Mucosa of descending colon (tissue), 3 donors: Measurements from ENCODE around the gene SHC1. TPM values are rescaled to one million over a fixed set of nuclear protein-coding genes. Genes with fewer than 3 reads are reported as not detected.

Experiments
- ATAC-seq: fragments of 200-7000 bp; cut with Tn5 transposase; one replicate; pipeline ENCODE4 v1.9.1; 2020; ENCODE audit warnings: mild to moderate bottlenecking, moderate library complexity
- DNase-seq, 3 donors: peaks; one replicate each; pipeline ENCODE4 v3.0.0-alpha.2; 2020
- H3K36me3 ChIP-seq: fragments of 200-600 bp; one replicate; pipeline ENCODE4 v1.8.0; 2021; ENCODE audit warnings: low read depth, mild to moderate bottlenecking
- H3K4me1 ChIP-seq: fragments of 200-600 bp; one replicate; pipeline ENCODE4 v1.8.0; 2021; ENCODE audit warnings: low read depth, mild to moderate bottlenecking
- H3K4me3 ChIP-seq: fragments of 200-600 bp; one replicate; pipeline ENCODE4 v1.8.0; 2021; ENCODE audit warnings: mild to moderate bottlenecking
- H3K9me3 ChIP-seq: fragments of 200-600 bp; one replicate; pipeline ENCODE4 v1.8.0; 2021; ENCODE audit warnings: mild to moderate bottlenecking
- CTCF ChIP-seq: fragments of 200-600 bp; IDR thresholded peaks from one replicate; pipeline ENCODE4 v1.8.0; 2022; ENCODE audit warnings: antibody characterized with exemption, mild to moderate bottlenecking
- intact Hi-C, 2 donors: fragments of 100-400 bp; cut with DNase I in 1 of 2; cut with micrococcal nuclease in 1 of 2; formaldehyde crosslinking; loops; one replicate each; pipeline versions ENCODE4 v1.11.0 to v1.11.1; 2022; cut with DNase I, micrococcal nuclease
- total RNA-seq, 3 donors: library from RNA; stranded (reverse); fragmentation: NEBNext Ultra II Directional in 2 of 3; extraction: Animal tissue kit (Norgen Biotek cat#: 25700) in 2 of 3; gene quantifications; one replicate each; pipeline versions ENCODE4 v1.2.1 to v1.2.4, GENCODE V29; 2021 to 2023
- donor health status: DM: no; HTN: no; CAD: no; lungs with moderate emphysema.
- donor health status: DM: no; HTN: no; CAD: no.
- donor health status: DM: no; HTN: yes; CAD: no.

SHC1 gene
- total RNA-seq, 3 donors from 2014 or later: 92.7 to 130 (median 122) TPM

DNA sequence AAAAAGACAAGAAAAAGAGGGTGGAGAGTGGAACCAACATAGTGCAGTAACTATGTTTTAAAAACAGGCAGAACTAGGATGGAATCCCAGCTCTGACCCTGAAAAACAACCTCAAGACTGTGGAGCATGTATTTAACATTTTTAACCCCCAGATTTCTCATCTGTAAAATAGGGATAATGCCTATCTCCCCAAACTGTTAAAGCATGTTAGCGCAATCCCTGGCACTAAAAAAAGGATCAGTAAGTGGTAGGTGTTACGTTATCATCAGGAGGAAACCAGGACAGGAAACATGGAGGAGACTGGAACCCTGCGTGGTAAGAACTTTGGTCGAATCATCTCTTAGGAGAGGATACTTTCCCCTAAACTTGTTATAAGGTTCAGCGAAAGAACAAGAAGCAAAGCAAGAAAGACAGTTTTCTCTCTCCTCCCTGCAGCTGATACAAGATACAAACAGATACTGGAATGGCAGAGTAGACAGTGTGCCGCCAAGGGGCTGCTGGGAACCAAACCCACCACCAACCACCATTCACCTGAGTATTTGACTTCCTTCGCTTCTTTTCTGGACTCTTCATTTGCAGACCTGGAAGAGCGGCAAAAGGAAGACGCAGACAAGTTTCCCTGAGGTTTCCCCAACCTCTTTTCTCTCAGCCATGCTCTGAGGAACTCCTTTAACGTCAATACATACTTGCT is 10.0 kb downstream of the SHC1 start:
- peak in 1 of 3 donors; percentile 13 for DNase-seq
- Histone ChIP-seq H3K4me1 (peaks cover 22% of the 10 kb centered on the region), H3K9me3 (no peaks in the 10 kb centered on the region), H3K36me3 (no peaks in the 10 kb centered on the region), H3K4me3 (no peak overlapping the region)
- TF ChIP-seq CTCF: no peak
- ATAC-seq: no peak
- intact Hi-C loops: loop anchor here in 1 of 2 donors (10.0 kb wide), 1 partner anchor 54 kb away; no protein-coding TSS in a partner anchor

DNA sequence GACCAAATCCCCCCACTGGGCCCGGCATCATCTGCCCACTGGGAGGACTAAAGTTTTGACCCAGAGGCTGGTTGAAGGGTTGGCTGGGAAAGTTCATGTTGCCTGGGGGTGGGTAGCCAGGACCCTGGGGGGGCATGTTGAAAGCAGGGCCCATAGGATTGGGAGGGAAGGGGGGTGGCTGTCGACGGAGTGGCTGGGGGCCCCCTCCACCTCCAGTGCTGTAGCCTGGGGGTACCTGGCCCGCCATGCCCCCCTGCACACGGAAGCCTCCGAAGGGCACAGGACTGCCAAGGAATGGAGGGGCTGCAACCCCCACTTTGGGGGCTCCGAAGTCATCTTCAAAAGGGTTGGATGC is 11.1 kb downstream of the SHC1 start:
- Histone ChIP-seq H3K4me1 (peaks cover 34% of the 10 kb centered on the region), H3K9me3 (no peaks in the 10 kb centered on the region), H3K4me3 (no peak overlapping the region), H3K36me3 (no peaks in the 10 kb centered on the region)
- ATAC-seq: no peak
- TF ChIP-seq CTCF: no peak
- intact Hi-C loops: no loop called here
- DNase-seq: peak in 2 of 3 donors; percentile 30 to 47

GRCh38 chr1:154958681-154959425 is 11.7 kb downstream of the SHC1 start:
- intact Hi-C loops: no loop called here
- DNase-seq: peak in 2 of 3 donors; percentile 38 to 42
- TF ChIP-seq CTCF: no peak
- no peak overlapping the region for H3K4me3 ChIP-seq
- peaks cover 39% of the 10 kb centered on the region for H3K4me1 ChIP-seq
- no peaks in the 10 kb centered on the region for H3K36me3 ChIP-seq
- ATAC-seq: no peak
- H3K9me3 ChIP-seq: no peaks in the 10 kb centered on the region

DNA sequence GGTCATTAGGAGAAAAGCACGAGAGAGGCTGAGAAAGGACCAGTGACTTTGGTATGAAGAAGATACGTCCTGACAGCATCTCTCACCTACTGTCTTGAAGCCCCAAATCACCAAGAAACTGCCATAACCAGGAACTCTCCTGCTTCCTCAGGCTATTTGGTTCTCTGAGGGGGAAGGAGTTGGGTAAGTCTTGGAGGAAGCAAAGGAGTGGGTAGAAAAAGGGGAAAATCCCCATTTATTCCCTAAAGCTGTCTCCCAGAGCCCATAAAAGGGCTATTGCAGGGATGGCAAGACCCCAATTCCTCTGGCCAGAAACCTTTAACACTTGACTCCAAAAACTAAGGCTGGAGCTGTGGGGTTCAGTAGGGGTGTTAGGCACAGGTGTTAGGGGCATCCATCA is 12.5 kb downstream of the SHC1 start:
- Histone ChIP-seq H3K4me3 (no peak overlapping the region), H3K4me1 (peaks cover 47% of the 10 kb centered on the region), H3K36me3 (no peaks in the 10 kb centered on the region), H3K9me3 (no peaks in the 10 kb centered on the region)
- TF ChIP-seq CTCF: no peak
- intact Hi-C loops: no loop called here
- ATAC-seq (no peak), DNase-seq (no peak)

DNA sequence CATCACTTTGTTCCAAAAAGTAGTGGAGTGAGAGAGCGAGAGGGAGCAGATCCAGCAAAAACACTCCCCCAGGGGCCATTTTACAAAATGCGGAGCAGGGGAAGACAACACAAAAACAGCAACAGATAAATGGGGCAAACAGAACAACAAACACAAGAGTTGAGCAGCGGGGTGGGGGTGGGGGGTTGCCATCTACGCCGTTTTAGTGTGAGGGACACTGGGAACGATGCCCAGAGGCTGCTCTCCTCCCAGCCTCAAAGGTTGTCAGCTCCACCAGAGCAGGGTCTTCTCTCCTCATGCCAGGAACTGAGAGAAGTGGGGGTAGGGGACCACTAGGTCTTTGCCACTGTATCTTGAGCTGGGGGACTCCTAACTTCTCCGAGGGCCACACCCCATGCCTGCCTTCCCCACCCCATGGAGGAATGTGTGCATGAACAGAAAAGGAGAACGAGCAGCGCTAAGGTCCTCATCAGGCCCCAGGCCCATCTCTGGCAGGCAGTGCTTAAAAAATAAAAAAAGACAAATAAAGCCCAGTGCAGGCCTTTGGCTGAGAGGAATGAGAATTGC is 13.4 kb downstream of the SHC1 start:
- intact Hi-C loops: no loop called here
- DNase-seq: peak in 2 of 3 donors; percentile 23 to 29
- peaks cover 38% of the 10 kb centered on the region for H3K4me1 ChIP-seq
- H3K9me3 ChIP-seq: no peaks in the 10 kb centered on the region
- H3K36me3 ChIP-seq: no peaks in the 10 kb centered on the region
- ATAC-seq: no peak
- H3K4me3 ChIP-seq: no peak overlapping the region
- TF ChIP-seq CTCF: no peak
